ENCODE data around the gene SPACA9. TPM values are rescaled to one million over a fixed set of nuclear protein-coding genes. Genes with fewer than 3 reads are reported as not detected.

Gene SPACA9
- total and polyA plus RNA-seq, 2 experiments from 2014 or later = 1.1 to 1.5 TPM

DNA sequence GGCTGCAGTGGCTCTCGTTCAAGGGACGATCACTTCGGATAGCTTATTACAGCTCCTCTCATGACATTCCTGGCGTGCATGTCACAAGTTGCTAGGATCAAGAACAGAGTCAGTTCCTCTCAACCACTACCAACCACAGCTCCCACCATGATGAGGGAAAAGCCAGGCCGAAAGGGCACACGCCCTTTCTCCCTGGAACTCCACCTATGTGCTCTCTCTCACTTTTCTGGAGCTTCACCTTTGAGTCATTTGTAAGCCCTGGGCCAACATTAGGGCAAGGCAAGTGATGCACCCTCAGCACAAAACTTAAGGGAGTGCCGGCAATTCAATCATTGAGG, 1.6 kb downstream of the SPACA9 start:
- Histone ChIP-seq H3F3A (replicated peaks; ENCODE audit: low read depth) (no peaks in the 10 kb centered on the region), H2AFZ (no peak overlapping the region), H3K27ac (ENCODE audit: low read depth) (no peak overlapping the region), H3K4me3 (no peak overlapping the region), H3K9me2 (ENCODE audit: insufficient read depth) (no peaks in the 10 kb centered on the region), H3K4me2 (no peak overlapping the region), H4K20me1 (replicated peaks; ENCODE audit: insufficient read depth) (no peaks in the 10 kb centered on the region), H3K36me3 (ENCODE audit: insufficient read depth) (no peaks in the 10 kb centered on the region), H3K79me2 (replicated peaks; ENCODE audit: insufficient read depth) (no peaks in the 10 kb centered on the region), H3K4me1 (ENCODE audit: insufficient read depth) (no peaks in the 10 kb centered on the region), H3K27me3 (ENCODE audit: insufficient read depth) (peaks cover 34% of the 10 kb centered on the region)
- Mint-ChIP-seq H3K27ac (no peak overlapping the region), H3K9me3 (no peaks in the 10 kb centered on the region), H3K4me1 (no peaks in the 10 kb centered on the region), H3K36me3 (ENCODE audit: low read depth) (no peaks in the 10 kb centered on the region; the same call in 2 of the 3 replicates), H3K27me3 (ENCODE audit: insufficient read depth, low read depth, poor library complexity) (peaks cover 16% of the 10 kb centered on the region), H3K4me3 (no peak overlapping the region; the same call in 2 of the 3 replicates)
- no peak for DNase-seq (ENCODE audit: low spot score)
- ATAC-seq = no peak
- TF ChIP-seq ZNF331 (CRISPR knock-in tag; IDR thresholded peaks at IDR 0.05; ENCODE audit: low read depth) (no peak), POLR2AphosphoS5 (IDR thresholded peaks at IDR 0.05; ENCODE audit: low read depth) (no peak), STAT1 (IDR thresholded peaks at IDR 0.05; ENCODE audit: unreplicated experiment) (no peak), ZNF114 (CRISPR knock-in tag; IDR thresholded peaks at IDR 0.05) (no peak), EZH2 (IDR thresholded peaks at IDR 0.05; ENCODE audit: low read depth, unreplicated experiment) (no peak)
- TF ChIP-seq, protein P1, sequence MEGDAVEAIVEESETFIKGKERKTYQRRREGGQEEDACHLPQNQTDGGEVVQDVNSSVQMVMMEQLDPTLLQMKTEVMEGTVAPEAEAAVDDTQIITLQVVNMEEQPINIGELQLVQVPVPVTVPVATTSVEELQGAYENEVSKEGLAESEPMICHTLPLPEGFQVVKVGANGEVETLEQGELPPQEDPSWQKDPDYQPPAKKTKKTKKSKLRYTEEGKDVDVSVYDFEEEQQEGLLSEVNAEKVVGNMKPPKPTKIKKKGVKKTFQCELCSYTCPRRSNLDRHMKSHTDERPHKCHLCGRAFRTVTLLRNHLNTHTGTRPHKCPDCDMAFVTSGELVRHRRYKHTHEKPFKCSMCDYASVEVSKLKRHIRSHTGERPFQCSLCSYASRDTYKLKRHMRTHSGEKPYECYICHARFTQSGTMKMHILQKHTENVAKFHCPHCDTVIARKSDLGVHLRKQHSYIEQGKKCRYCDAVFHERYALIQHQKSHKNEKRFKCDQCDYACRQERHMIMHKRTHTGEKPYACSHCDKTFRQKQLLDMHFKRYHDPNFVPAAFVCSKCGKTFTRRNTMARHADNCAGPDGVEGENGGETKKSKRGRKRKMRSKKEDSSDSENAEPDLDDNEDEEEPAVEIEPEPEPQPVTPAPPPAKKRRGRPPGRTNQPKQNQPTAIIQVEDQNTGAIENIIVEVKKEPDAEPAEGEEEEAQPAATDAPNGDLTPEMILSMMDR (conservative IDR thresholded peaks at IDR 0.05; ENCODE audit: low read depth in 2 of 2) = no peak
- TF ChIP-seq, protein P2, sequence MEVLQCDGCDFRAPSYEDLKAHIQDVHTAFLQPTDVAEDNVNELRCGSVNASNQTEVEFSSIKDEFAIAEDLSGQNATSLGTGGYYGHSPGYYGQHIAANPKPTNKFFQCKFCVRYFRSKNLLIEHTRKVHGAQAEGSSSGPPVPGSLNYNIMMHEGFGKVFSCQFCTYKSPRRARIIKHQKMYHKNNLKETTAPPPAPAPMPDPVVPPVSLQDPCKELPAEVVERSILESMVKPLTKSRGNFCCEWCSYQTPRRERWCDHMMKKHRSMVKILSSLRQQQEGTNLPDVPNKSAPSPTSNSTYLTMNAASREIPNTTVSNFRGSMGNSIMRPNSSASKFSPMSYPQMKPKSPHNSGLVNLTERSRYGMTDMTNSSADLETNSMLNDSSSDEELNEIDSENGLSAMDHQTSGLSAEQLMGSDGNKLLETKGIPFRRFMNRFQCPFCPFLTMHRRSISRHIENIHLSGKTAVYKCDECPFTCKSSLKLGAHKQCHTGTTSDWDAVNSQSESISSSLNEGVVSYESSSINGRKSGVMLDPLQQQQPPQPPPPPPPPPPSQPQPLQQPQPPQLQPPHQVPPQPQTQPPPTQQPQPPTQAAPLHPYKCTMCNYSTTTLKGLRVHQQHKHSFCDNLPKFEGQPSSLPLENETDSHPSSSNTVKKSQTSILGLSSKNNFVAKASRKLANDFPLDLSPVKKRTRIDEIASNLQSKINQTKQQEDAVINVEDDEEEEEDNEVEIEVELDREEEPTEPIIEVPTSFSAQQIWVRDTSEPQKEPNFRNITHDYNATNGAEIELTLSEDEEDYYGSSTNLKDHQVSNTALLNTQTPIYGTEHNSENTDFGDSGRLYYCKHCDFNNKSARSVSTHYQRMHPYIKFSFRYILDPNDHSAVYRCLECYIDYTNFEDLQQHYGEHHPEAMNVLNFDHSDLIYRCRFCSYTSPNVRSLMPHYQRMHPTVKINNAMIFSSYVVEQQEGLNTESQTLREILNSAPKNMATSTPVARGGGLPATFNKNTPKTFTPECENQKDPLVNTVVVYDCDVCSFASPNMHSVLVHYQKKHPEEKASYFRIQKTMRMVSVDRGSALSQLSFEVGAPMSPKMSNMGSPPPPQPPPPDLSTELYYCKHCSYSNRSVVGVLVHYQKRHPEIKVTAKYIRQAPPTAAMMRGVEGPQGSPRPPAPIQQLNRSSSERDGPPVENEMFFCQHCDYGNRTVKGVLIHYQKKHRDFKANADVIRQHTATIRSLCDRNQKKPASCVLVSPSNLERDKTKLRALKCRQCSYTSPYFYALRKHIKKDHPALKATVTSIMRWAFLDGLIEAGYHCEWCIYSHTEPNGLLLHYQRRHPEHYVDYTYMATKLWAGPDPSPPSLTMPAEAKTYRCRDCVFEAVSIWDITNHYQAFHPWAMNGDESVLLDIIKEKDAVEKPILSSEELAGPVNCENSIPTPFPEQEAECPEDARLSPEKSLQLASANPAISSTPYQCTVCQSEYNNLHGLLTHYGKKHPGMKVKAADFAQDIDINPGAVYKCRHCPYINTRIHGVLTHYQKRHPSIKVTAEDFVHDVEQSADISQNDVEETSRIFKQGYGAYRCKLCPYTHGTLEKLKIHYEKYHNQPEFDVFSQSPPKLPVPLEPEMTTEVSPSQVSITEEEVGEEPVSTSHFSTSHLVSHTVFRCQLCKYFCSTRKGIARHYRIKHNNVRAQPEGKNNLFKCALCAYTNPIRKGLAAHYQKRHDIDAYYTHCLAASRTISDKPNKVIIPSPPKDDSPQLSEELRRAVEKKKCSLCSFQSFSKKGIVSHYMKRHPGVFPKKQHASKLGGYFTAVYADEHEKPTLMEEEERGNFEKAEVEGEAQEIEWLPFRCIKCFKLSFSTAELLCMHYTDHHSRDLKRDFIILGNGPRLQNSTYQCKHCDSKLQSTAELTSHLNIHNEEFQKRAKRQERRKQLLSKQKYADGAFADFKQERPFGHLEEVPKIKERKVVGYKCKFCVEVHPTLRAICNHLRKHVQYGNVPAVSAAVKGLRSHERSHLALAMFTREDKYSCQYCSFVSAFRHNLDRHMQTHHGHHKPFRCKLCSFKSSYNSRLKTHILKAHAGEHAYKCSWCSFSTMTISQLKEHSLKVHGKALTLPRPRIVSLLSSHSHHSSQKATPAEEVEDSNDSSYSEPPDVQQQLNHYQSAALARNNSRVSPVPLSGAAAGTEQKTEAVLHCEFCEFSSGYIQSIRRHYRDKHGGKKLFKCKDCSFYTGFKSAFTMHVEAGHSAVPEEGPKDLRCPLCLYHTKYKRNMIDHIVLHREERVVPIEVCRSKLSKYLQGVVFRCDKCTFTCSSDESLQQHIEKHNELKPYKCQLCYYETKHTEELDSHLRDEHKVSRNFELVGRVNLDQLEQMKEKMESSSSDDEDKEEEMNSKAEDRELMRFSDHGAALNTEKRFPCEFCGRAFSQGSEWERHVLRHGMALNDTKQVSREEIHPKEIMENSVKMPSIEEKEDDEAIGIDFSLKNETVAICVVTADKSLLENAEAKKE (CRISPR knock-in tag; IDR thresholded peaks at IDR 0.05) = no peak
- TF ChIP-seq, protein P3, sequence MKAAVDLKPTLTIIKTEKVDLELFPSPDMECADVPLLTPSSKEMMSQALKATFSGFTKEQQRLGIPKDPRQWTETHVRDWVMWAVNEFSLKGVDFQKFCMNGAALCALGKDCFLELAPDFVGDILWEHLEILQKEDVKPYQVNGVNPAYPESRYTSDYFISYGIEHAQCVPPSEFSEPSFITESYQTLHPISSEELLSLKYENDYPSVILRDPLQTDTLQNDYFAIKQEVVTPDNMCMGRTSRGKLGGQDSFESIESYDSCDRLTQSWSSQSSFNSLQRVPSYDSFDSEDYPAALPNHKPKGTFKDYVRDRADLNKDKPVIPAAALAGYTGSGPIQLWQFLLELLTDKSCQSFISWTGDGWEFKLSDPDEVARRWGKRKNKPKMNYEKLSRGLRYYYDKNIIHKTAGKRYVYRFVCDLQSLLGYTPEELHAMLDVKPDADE (IDR thresholded peaks at IDR 0.05) = no peak

Measured in GM23338 (cell line).